Activated CD4-positive, alpha-beta T cell treated with anti-CD3 and anti-CD28 coated beads, Interleukin-2, Interleukin-4, amounts not matched to agents 100 ng/mL and 50 ng/mL, durations not matched to agents 16 hours and 8 hours (primary cell): ENCODE results near the gene AGPS.
"Not testable (repeated sequence)": the region's sequence is repeated elsewhere in the genome, so short reads cannot be mapped to it uniquely, and the experiment has no call there.

Experiments used
- DNase-seq: peaks from one replicate; pipeline ENCODE4 v3.0.0-alpha.2; 2020; ENCODE audit warnings: low spot score

AGPS gene

GRCh38 chr2:177530561-177530960 lies 138.0 kb downstream of the AGPS start:
- DNase-seq = no peak

GRCh38 chr2:177531706-177532105 lies 139.1 kb downstream of the AGPS start:
- DNase-seq = no peak

GRCh38 chr2:177532567-177532966 lies 140.0 kb downstream of the AGPS start:
- DNase-seq = no peak

GRCh38 chr2:177533253-177533652 lies 140.7 kb downstream of the AGPS start:
- no peak for DNase-seq

- DNase-seq = no peak
Observed at GRCh38 chr2:177535000-177535399, 142.4 kb downstream of the AGPS start.

GRCh38 chr2:177535958-177536504 lies 143.5 kb downstream of the AGPS start:
- no peak for DNase-seq

GRCh38 chr2:177537213-177537612 lies 144.6 kb downstream of the AGPS start:
- no peak for DNase-seq

GRCh38 chr2:177537636-177538035 lies 145.1 kb downstream of the AGPS start:
- no peak for DNase-seq

- DNase-seq = no peak
Observed at GRCh38 chr2:177538323-177538722, 145.8 kb downstream of the AGPS start.

GRCh38 chr2:177540283-177540682 lies 147.7 kb downstream of the AGPS start:
- DNase-seq = peak; percentile 45

- DNase-seq = peak; percentile 28
Observed at GRCh38 chr2:177541258-177541991, 148.9 kb downstream of the AGPS start.

GRCh38 chr2:177542396-177542795 lies 149.8 kb downstream of the AGPS start:
- DNase-seq = no peak

- DNase-seq = no peak
Observed at GRCh38 chr2:177543007-177543760, 150.6 kb downstream of the AGPS start.

- DNase-seq = no peak
Observed at GRCh38 chr2:177545143-177545542, 152.6 kb downstream of the AGPS start.

GRCh38 chr2:177545981-177546585 lies 153.5 kb downstream of the AGPS start:
- no peak for DNase-seq

GRCh38 chr2:177547122-177547521 lies 154.5 kb downstream of the AGPS start:
- peak; percentile 76 for DNase-seq

- DNase-seq = no peak
Observed at GRCh38 chr2:177547772-177548171, 155.2 kb downstream of the AGPS start.

- no peak for DNase-seq
Observed at GRCh38 chr2:177548636-177549035, 156.1 kb downstream of the AGPS start.

- no peak for DNase-seq
Observed at GRCh38 chr2:177549171-177549570, 156.6 kb downstream of the AGPS start.

- no peak for DNase-seq
Observed at GRCh38 chr2:177550264-177551200, 158.0 kb downstream of the AGPS start.

- not testable (repeated sequence) for DNase-seq
Observed at GRCh38 chr2:177551360-177551759, 158.8 kb downstream of the AGPS start.

GRCh38 chr2:177551989-177552421 lies 159.4 kb downstream of the AGPS start:
- no peak for DNase-seq
